Stimulated activated naive CD8-positive, alpha-beta T cell treated with anti-CD3 and anti-CD28 coated beads, Interleukin-15, amount 100 ng/mL, for 72 hours (primary cell): ENCODE data around the gene LIN37.

Experiments
- ATAC-seq: fragments of 150-1000 bp; cut with Tn5 transposase; 2 replicates; pipeline ENCODE4 v1.10.0; 2021; ENCODE audit warnings: mild to moderate bottlenecking, moderate library complexity
- DNase-seq, 2 donors: peaks; one replicate each; pipeline ENCODE4 v3.0.0; 2021 to 2022
- H3K27ac Mint-ChIP-seq, 2 donors: one replicate each; pipeline ENCODE4 v1.8.0; 2022; ENCODE audit warnings: mild to moderate bottlenecking in 2 of 2, mixed read lengths in 2 of 2, moderate library complexity in 2 of 2
- H3K27me3 Mint-ChIP-seq: one replicate; pipeline ENCODE4 v1.8.0; 2022; ENCODE audit warnings: mixed read lengths
- H3K4me1 Mint-ChIP-seq: one replicate; pipeline ENCODE4 v1.8.0; 2022; ENCODE audit warnings: mild to moderate bottlenecking, mixed read lengths
- H3K4me3 Mint-ChIP-seq, 2 donors: one replicate each; pipeline ENCODE4 v1.8.0; 2022; ENCODE audit warnings: mild to moderate bottlenecking in 2 of 2, mixed read lengths in 2 of 2, moderate library complexity in 1 of 2
- H3K9me3 Mint-ChIP-seq, 2 donors: one replicate each; pipeline ENCODE4 v1.8.0; 2022; ENCODE audit warnings: mixed read lengths in 2 of 2

Gene LIN37

GRCh38 chr19:35752746-35753350 is 4.5 kb downstream of the LIN37 start:
- DNase-seq, result no peak
- Mint-ChIP-seq H3K9me3 (no peaks in the 10 kb centered on the region), H3K27ac (no peak overlapping the region), H3K4me1 (peaks cover 53% of the 10 kb centered on the region), H3K27me3 (peaks cover 13% of the 10 kb centered on the region), H3K4me3 (no peak overlapping the region)
- no peak for ATAC-seq

GRCh38 chr19:35753634-35754369 is 5.4 kb downstream of the LIN37 start:
- Mint-ChIP-seq H3K9me3 (no peaks in the 10 kb centered on the region), H3K27me3 (peaks cover 13% of the 10 kb centered on the region), H3K4me1 (peaks cover 47% of the 10 kb centered on the region), H3K27ac (no peak overlapping the region), H3K4me3 (no peak overlapping the region)
- DNase-seq (no peak), ATAC-seq (no peak)

GRCh38 chr19:35754370-35755130 is 6.2 kb downstream of the LIN37 start:
- Mint-ChIP-seq H3K4me3 (peak overlapping the region in 1 of 2 donors; percentile 30), H3K27ac (no peak overlapping the region), H3K27me3 (peaks cover 13% of the 10 kb centered on the region), H3K9me3 (no peaks in the 10 kb centered on the region), H3K4me1 (peaks cover 47% of the 10 kb centered on the region)
- DNase-seq (no peak), ATAC-seq (no peak)

GRCh38 chr19:35755131-35755549 is 6.8 kb downstream of the LIN37 start:
- Mint-ChIP-seq H3K9me3 (no peaks in the 10 kb centered on the region), H3K4me1 (peaks cover 47% of the 10 kb centered on the region), H3K27ac (peak overlapping the region in 1 of 2 donors; percentile 52), H3K27me3 (peaks cover 13% of the 10 kb centered on the region), H3K4me3 (peak overlapping the region; percentile 30 to 94)
- DNase-seq (no peak), ATAC-seq (no peak)

- Mint-ChIP-seq H3K4me1 (peaks cover 43% of the 10 kb centered on the region), H3K9me3 (no peaks in the 10 kb centered on the region), H3K27ac (peak overlapping the region in 1 of 2 donors; percentile 35), H3K27me3 (peaks cover 13% of the 10 kb centered on the region), H3K4me3 (peak overlapping the region; percentile 75 to 94)
- ATAC-seq, result no peak
- DNase-seq, result peak; percentile 49 to 55
These were observed 7.4 kb downstream of the LIN37 start for GRCh38 chr19:35755550-35756376.

- H3K4me3 Mint-ChIP-seq, result peak within 1 kb of the TSS; percentile 94 to 98
- peaks cover 13% of the 10 kb centered on the region for H3K27me3 Mint-ChIP-seq
- H3K27ac Mint-ChIP-seq, result peak within 1 kb of the TSS; percentile 95 to 99
- DNase-seq (no peak), ATAC-seq (no peak)
- H3K4me1 Mint-ChIP-seq, result peaks cover 43% of the 10 kb centered on the region
- H3K9me3 Mint-ChIP-seq, result no peaks in the 10 kb centered on the region
These were observed 8.2 kb downstream of the LIN37 start, which contains the start of gene HSPB6 for GRCh38 chr19:35756377-35757230. TSS of gene HSPB6 (minus strand) at chr19:35757029. CDS start at chr19:35757008, 21 bp downstream.

GRCh38 chr19:35757231-35757748 is 8.9 kb downstream of the LIN37 start:
- Mint-ChIP-seq H3K9me3 (no peaks in the 10 kb centered on the region), H3K27ac (peak overlapping the region; percentile 95 to 99), H3K4me1 (peaks cover 43% of the 10 kb centered on the region), H3K27me3 (peaks cover 13% of the 10 kb centered on the region), H3K4me3 (peak overlapping the region; percentile 94 to 98)
- peak; percentile 44 for ATAC-seq
- DNase-seq, result peak; percentile 66

- ATAC-seq (peak; percentile 97), DNase-seq (peak; percentile 98 to 100)
- H3K27me3 Mint-ChIP-seq, result peaks cover 13% of the 10 kb centered on the region
- peaks cover 43% of the 10 kb centered on the region for H3K4me1 Mint-ChIP-seq
- no peaks in the 10 kb centered on the region for H3K9me3 Mint-ChIP-seq
- H3K27ac Mint-ChIP-seq, result peak within 1 kb of the TSS; percentile 95 to 99
- H3K4me3 Mint-ChIP-seq, result peak within 1 kb of the TSS; percentile 94 to 98
These were observed 9.6 kb downstream of the LIN37 start, which contains the start of gene PROSER3 for GRCh38 chr19:35757749-35758608. TSS of gene PROSER3 (plus strand) at chr19:35758176. CDS start at chr19:35758216, 40 bp downstream.

- H3K4me1 Mint-ChIP-seq, result peaks cover 42% of the 10 kb centered on the region
- H3K9me3 Mint-ChIP-seq, result no peaks in the 10 kb centered on the region
- ATAC-seq (no peak), DNase-seq (no peak)
- H3K27ac Mint-ChIP-seq, result peak overlapping the region in 1 of 2 donors; percentile 80
- H3K4me3 Mint-ChIP-seq, result peak overlapping the region; percentile 94 to 98
- H3K27me3 Mint-ChIP-seq, result peaks cover 13% of the 10 kb centered on the region
These were observed 11.3 kb downstream of the LIN37 start for GRCh38 chr19:35759697-35760096.

GRCh38 chr19:35760711-35761349 is 12.5 kb downstream of the LIN37 start:
- Mint-ChIP-seq H3K9me3 (no peaks in the 10 kb centered on the region), H3K4me3 (no peak overlapping the region), H3K27ac (no peak overlapping the region), H3K4me1 (peaks cover 32% of the 10 kb centered on the region), H3K27me3 (peaks cover 13% of the 10 kb centered on the region)
- no peak for ATAC-seq
- no peak for DNase-seq

GRCh38 chr19:35764432-35765315 is 16.3 kb downstream of the LIN37 start:
- Mint-ChIP-seq H3K4me3 (no peak overlapping the region), H3K27me3 (no peaks in the 10 kb centered on the region), H3K4me1 (peaks cover 11% of the 10 kb centered on the region), H3K27ac (no peak overlapping the region), H3K9me3 (no peaks in the 10 kb centered on the region)
- ATAC-seq (no peak), DNase-seq (no peak)

- Mint-ChIP-seq H3K27ac (peak overlapping the region in 1 of 2 donors; percentile 19), H3K27me3 (no peaks in the 10 kb centered on the region), H3K4me3 (no peak overlapping the region), H3K4me1 (peaks cover 7% of the 10 kb centered on the region), H3K9me3 (no peaks in the 10 kb centered on the region)
- ATAC-seq (peak; percentile 55), DNase-seq (no peak)
These were observed 18.3 kb downstream of the LIN37 start for GRCh38 chr19:35766571-35767104.
